Neural cell (in vitro differentiated cells): ENCODE measurements around the gene SLC27A2. TPM values are rescaled to one million over a fixed set of nuclear protein-coding genes. Genes with fewer than 3 reads are reported as not detected.
"Not testable (repeated sequence)": the region's sequence is repeated elsewhere in the genome, so short reads cannot be mapped to it uniquely, and the experiment has no call there.

ENCODE experiments used
- H2AFZ ChIP-seq: fragments of 200-600, 300-800 bp; sonication (generic), shearing (Covaris generic); 2 replicates; pipeline ENCODE4 v1.6.0; 2014; ENCODE audit warnings: low read depth, mild to moderate bottlenecking, antibody characterized with exemption, low read length, moderate library complexity
- H3F3A ChIP-seq: fragments of 200-600 bp; shearing (Covaris generic); 2 replicates; pipeline ENCODE4 v1.6.1; 2016; ENCODE audit warnings: mild to moderate bottlenecking, moderate library complexity, mixed read lengths, antibody characterized with exemption, low read length; ENCODE audit not compliant: insufficient read depth, poor library complexity, severe bottlenecking
- H3K27ac ChIP-seq: fragments of 200-600, 300-800 bp; sonication (generic), shearing (Covaris generic); 2 replicates; pipeline ENCODE4 v1.5.1; 2014; ENCODE audit warnings: mild to moderate bottlenecking, low read length, moderate library complexity
- H3K27me3 ChIP-seq: fragments of 300-800, 200-600 bp; sonication (generic), shearing (Covaris generic); 2 replicates; pipeline ENCODE4 v1.6.0; 2014; ENCODE audit warnings: mild to moderate bottlenecking, low read depth, low read length, moderate library complexity; ENCODE audit not compliant: insufficient read depth
- H3K36me3 ChIP-seq: fragments of 300-800, 200-600 bp; sonication (generic), shearing (Covaris generic); 2 replicates; pipeline ENCODE4 v1.5.1; 2014; ENCODE audit warnings: mild to moderate bottlenecking, antibody characterized with exemption, low read length, moderate library complexity; ENCODE audit not compliant: insufficient read depth
- H3K4me2 ChIP-seq: fragments of 300-800, 200-600 bp; sonication (generic), shearing (Covaris generic); 2 replicates; pipeline ENCODE4 v1.6.0; 2014; ENCODE audit warnings: mild to moderate bottlenecking, low read length
- H3K4me3 ChIP-seq: fragments of 300-800, 200-600 bp; sonication (generic), shearing (Covaris generic); 2 replicates; pipeline ENCODE4 v1.5.1; 2014; ENCODE audit warnings: mild to moderate bottlenecking, low read length, moderate library complexity
- H3K79me2 ChIP-seq: fragments of 200-600 bp; shearing (Covaris generic); replicated peaks from 2 replicates; pipeline ENCODE4 v1.6.0; 2014; ENCODE audit warnings: mild to moderate bottlenecking, low read length, moderate library complexity; ENCODE audit not compliant: insufficient read depth
- H3K9ac ChIP-seq: fragments of 300-800, 200-600 bp; sonication (generic), shearing (Covaris generic); 2 replicates; pipeline ENCODE4 v1.6.1; 2016; ENCODE audit warnings: mild to moderate bottlenecking, low read length, mixed read lengths
- H3K9me2 ChIP-seq: fragments of 200-600 bp; shearing (Covaris generic); 2 replicates; pipeline ENCODE4 v1.6.1; 2016; ENCODE audit warnings: mild to moderate bottlenecking, low read length, mixed read lengths; ENCODE audit not compliant: insufficient read depth
- H3K9me3 ChIP-seq: fragments of 200-600, 300-800 bp; sonication (generic), shearing (Covaris generic); 2 replicates; pipeline ENCODE4 v1.6.1; 2016; ENCODE audit warnings: mild to moderate bottlenecking, mixed run types, low read length, moderate library complexity, mixed read lengths
- H4K20me1 ChIP-seq: fragments of 200-600 bp; shearing (Covaris generic); 2 replicates; pipeline ENCODE4 v1.6.1; 2016; ENCODE audit warnings: mild to moderate bottlenecking, mixed run types; ENCODE audit not compliant: insufficient read depth
- EP300 ChIP-seq: fragments of 450-650 bp; conservative IDR thresholded peaks from 2 replicates; pipeline ENCODE4 v1.6.1; 2014; ENCODE audit warnings: antibody characterized with exemption, mild to moderate bottlenecking, moderate library complexity; ENCODE audit not compliant: poor library complexity, severe bottlenecking
- EZH2 ChIP-seq: fragments of 200-600, 300-800 bp; shearing (Covaris generic), sonication (generic); IDR thresholded peaks from 2 replicates; pipeline ENCODE4 v1.6.1; 2014; ENCODE audit warnings: antibody characterized with exemption, low read length, borderline replicate concordance, mild to moderate bottlenecking; ENCODE audit not compliant: insufficient read depth, poor library complexity, severe bottlenecking
- MXI1 ChIP-seq: fragments of 450-650 bp; conservative IDR thresholded peaks from 2 replicates; pipeline ENCODE4 v1.6.1; 2014; ENCODE audit warnings: antibody characterized with exemption, mild to moderate bottlenecking; ENCODE audit not compliant: poor library complexity, severe bottlenecking
- POLR2AphosphoS5 ChIP-seq: IDR thresholded peaks from 2 replicates; pipeline ENCODE4 v1.6.1; 2012
- RAD21 ChIP-seq: fragments of 450-650 bp; conservative IDR thresholded peaks from 2 replicates; pipeline ENCODE4 v1.6.1; 2014; ENCODE audit warnings: antibody characterized with exemption, mild to moderate bottlenecking, moderate library complexity
- SMC3 ChIP-seq: fragments of 450-650 bp; conservative IDR thresholded peaks from 2 replicates; pipeline ENCODE4 v1.6.1; 2014; ENCODE audit warnings: antibody characterized with exemption, mild to moderate bottlenecking, moderate library complexity; ENCODE audit not compliant: poor library complexity
- TAF1 ChIP-seq: IDR thresholded peaks from 2 replicates; pipeline ENCODE4 v1.6.1; 2012; ENCODE audit warnings: low read depth
- polyA plus RNA-seq: library from polyadenylated mRNA; depleted of rRNA; stranded (reverse); fragments of >200 nt; gene quantifications from 2 replicates; pipeline ENCODE4 v1.2.3, GENCODE V29; 2014
- TF ChIP-seq, protein P1 (sequence below): IDR thresholded peaks from 2 replicates; pipeline ENCODE4 v1.6.1; 2012; ENCODE audit warnings: borderline replicate concordance
- TF ChIP-seq, protein P2 (sequence below): fragments of 450-650 bp; IDR thresholded peaks from 2 replicates; pipeline ENCODE4 v1.5.1; 2014; ENCODE audit warnings: antibody characterized with exemption, mild to moderate bottlenecking, moderate library complexity; ENCODE audit not compliant: poor library complexity, severe bottlenecking

Gene SLC27A2
- polyA plus RNA-seq, 1 donor from 2014 or later: 3.5 TPM

DNA sequence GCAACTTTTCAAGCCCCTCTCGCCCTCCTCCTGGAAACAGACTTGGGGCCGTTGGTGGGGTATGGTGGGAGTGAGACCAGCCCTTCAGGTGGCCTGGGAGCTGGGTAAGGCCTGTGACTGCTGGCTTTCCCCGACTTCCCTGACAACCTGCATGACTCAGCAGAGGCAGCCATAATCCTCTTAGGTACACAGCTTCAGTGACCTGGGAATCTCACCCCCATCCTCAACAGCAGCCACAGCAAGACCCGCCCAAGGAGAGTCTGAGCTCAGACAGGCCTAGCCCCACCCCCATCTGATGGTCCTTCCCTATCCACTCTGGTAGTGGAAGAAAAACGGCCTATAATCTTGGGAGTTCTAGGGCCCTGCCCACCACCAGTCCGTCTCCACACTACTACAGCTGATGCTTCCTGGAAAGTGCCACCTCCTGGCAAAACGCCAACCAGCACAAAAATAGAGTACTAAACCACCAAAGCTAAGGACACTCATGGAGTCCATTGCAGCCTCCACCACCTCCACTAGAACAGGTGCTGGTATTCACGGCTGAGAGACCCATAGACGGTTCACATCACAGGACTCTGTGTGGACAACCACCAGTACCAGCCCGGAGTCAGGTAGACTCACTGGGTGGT, 13.1 kb upstream of the SLC27A2 start:
- Histone ChIP-seq H2AFZ (no peak overlapping the region), H3K9me2 (no peaks in the 10 kb centered on the region), H3K27me3 (no peaks in the 10 kb centered on the region), H3K9ac (no peak overlapping the region), H3K79me2 (no peaks in the 10 kb centered on the region), H3K4me2 (no peak overlapping the region), H3K4me3 (no peak overlapping the region), H3F3A (no peaks in the 10 kb centered on the region), H4K20me1 (no peaks in the 10 kb centered on the region), H3K36me3 (no peaks in the 10 kb centered on the region), H3K9me3 (no peaks in the 10 kb centered on the region), H3K27ac (no peak overlapping the region)
- TF ChIP-seq MXI1 (no peak), SMC3 (no peak), TAF1 (no peak), RAD21 (no peak), EP300 (no peak), EZH2 (no peak), POLR2AphosphoS5 (no peak)
- TF ChIP-seq, protein P1, sequence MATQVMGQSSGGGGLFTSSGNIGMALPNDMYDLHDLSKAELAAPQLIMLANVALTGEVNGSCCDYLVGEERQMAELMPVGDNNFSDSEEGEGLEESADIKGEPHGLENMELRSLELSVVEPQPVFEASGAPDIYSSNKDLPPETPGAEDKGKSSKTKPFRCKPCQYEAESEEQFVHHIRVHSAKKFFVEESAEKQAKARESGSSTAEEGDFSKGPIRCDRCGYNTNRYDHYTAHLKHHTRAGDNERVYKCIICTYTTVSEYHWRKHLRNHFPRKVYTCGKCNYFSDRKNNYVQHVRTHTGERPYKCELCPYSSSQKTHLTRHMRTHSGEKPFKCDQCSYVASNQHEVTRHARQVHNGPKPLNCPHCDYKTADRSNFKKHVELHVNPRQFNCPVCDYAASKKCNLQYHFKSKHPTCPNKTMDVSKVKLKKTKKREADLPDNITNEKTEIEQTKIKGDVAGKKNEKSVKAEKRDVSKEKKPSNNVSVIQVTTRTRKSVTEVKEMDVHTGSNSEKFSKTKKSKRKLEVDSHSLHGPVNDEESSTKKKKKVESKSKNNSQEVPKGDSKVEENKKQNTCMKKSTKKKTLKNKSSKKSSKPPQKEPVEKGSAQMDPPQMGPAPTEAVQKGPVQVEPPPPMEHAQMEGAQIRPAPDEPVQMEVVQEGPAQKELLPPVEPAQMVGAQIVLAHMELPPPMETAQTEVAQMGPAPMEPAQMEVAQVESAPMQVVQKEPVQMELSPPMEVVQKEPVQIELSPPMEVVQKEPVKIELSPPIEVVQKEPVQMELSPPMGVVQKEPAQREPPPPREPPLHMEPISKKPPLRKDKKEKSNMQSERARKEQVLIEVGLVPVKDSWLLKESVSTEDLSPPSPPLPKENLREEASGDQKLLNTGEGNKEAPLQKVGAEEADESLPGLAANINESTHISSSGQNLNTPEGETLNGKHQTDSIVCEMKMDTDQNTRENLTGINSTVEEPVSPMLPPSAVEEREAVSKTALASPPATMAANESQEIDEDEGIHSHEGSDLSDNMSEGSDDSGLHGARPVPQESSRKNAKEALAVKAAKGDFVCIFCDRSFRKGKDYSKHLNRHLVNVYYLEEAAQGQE: no peak
- TF ChIP-seq, protein P2, sequence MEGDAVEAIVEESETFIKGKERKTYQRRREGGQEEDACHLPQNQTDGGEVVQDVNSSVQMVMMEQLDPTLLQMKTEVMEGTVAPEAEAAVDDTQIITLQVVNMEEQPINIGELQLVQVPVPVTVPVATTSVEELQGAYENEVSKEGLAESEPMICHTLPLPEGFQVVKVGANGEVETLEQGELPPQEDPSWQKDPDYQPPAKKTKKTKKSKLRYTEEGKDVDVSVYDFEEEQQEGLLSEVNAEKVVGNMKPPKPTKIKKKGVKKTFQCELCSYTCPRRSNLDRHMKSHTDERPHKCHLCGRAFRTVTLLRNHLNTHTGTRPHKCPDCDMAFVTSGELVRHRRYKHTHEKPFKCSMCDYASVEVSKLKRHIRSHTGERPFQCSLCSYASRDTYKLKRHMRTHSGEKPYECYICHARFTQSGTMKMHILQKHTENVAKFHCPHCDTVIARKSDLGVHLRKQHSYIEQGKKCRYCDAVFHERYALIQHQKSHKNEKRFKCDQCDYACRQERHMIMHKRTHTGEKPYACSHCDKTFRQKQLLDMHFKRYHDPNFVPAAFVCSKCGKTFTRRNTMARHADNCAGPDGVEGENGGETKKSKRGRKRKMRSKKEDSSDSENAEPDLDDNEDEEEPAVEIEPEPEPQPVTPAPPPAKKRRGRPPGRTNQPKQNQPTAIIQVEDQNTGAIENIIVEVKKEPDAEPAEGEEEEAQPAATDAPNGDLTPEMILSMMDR: no peak

GRCh38 chr15:50172360-50172895, 9.6 kb upstream of the SLC27A2 start:
- H4K20me1 ChIP-seq, H3K27ac ChIP-seq, H3K4me3 ChIP-seq: not testable (repeated sequence)

More at GRCh38 chr15:50172360-50172895, 9.6 kb upstream of the SLC27A2 start:
- not testable (repeated sequence) for H3K9me3 ChIP-seq, H3K79me2 ChIP-seq, H3K9ac ChIP-seq, H3K27me3 ChIP-seq, H3F3A ChIP-seq, H3K4me2 ChIP-seq, H3K36me3 ChIP-seq, H2AFZ ChIP-seq, H3K9me2 ChIP-seq
